ENCODE measurements around the gene WDR74. TPM values are rescaled to one million over a fixed set of nuclear protein-coding genes. Genes with fewer than 3 reads are reported as not detected.
A peak's percentile ranks its signal among the peaks of the same experiment; 100 is the strongest.

Gene WDR74
- total RNA-seq (2014; rRNA removed; shearing (Covaris generic); ENCODE audit: low replicate concordance) = 44.0 and 123 TPM in 2 replicates

DNA sequence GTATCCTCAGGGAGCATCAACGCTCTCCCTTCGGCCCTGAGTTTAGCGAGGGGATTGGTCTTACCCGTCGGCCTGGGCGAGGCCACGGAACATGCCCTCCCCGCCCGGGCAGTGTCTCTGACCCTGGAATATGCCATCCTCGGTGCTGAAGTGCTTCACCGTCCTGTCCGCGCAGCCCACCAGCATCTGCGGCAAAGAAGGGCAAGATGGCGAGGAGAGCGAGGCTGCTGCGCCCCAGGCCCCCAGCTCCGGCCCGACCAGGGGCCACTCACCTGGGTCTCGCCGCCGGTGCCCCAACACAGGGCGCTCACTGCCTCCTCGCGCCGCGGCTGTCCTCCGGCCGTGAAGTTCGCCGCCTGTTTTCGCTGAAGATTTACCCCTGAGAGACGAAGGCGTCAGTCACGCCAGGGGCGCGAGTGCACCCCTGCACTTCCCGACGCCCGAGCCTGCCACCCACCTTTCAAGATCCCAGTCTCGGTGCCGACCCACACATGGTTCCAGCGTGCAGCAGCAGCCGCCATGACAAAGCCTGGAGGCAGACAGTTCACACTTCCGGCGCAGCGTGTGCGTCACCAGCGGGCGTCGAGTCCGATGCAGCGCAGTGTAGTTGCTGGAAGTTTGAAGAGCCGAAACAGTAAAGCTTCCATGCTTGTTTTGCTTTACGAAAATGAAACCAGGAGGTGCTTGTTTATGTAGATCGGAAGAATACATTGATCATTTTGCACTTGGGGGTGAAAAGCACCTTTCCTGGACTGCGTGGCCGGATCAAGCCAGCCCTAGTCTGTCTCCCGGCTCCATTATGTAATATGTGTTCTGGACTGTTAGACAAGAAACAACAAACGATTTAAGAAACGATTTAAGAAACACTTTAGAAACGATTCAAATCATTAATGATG, at the start of gene WDR74:
Gene WDR74 (minus strand): TSS at position 541 of the 896 bp plus-strand sequence. CDS start 20 bp downstream, at position 521.
- H3K9me3 ChIP-seq (ENCODE audit: low read length) = no peaks in the 10 kb centered on the region
- H3K4me2 ChIP-seq (ENCODE audit: low read depth, low read length, poor library complexity, severe bottlenecking) = peak within 1 kb of the TSS; percentile 82
- peak within 1 kb of the TSS; percentile 86 for H3K9ac ChIP-seq (ENCODE audit: low read length)
- no peaks in the 10 kb centered on the region for H3K27me3 ChIP-seq (ENCODE audit: low read length)
- H3K27ac ChIP-seq (ENCODE audit: low read length) = peak within 1 kb of the TSS; percentile 92
- peaks cover 21% of the 10 kb centered on the region; the same call in 1 of the 2 replicates for H3K36me3 ChIP-seq (ENCODE audit: insufficient read depth, low read length)
- H3K79me2 ChIP-seq (ENCODE audit: low read length) = peaks cover 30% of the 10 kb centered on the region
- peaks cover 37% of the 10 kb centered on the region for H3K4me1 ChIP-seq (ENCODE audit: low read length)
- H4K20me1 ChIP-seq (ENCODE audit: insufficient read depth, low read depth, low read length) = no peaks in the 10 kb centered on the region
- peak within 1 kb of the TSS; percentile 97 for H3K4me3 ChIP-seq (ENCODE audit: low read length)
- H2AFZ ChIP-seq (ENCODE audit: low read length) = peak within 1 kb of the TSS; percentile 68; the same call in 1 of the 2 replicates
- DNase-seq = peak; percentile 98
- H3K9me2 ChIP-seq (replicated peaks; ENCODE audit: insufficient read depth, low read length) = no peaks in the 10 kb centered on the region

DNA sequence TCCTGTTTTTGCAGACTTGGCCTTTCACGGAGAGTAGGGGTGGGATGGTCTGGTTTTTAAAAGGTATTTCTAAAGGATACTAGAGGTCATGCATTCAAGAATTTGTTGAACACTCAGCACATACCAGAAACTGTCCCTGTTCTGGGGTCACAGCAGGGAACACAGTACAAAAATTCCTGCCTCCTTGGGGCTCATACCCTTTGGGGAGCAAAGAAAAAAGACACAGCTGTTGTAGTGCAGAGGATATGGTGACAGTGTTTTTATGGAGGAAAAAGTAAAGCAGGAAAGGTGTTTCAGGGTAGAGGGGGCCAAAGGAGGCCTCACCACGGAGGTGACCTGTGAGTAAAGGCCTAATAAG, 49.7 kb upstream of the WDR74 start:
- Histone ChIP-seq H3K27me3 (ENCODE audit: low read length) (no peaks in the 10 kb centered on the region), H3K9me3 (ENCODE audit: low read length) (no peaks in the 10 kb centered on the region), H3K27ac (ENCODE audit: low read length) (no peak overlapping the region), H2AFZ (ENCODE audit: low read length) (no peak overlapping the region), H3K79me2 (ENCODE audit: low read length) (no peaks in the 10 kb centered on the region), H3K4me3 (ENCODE audit: low read length) (no peak overlapping the region), H3K9ac (ENCODE audit: low read length) (no peak overlapping the region), H3K36me3 (ENCODE audit: insufficient read depth, low read length) (peaks cover 30% of the 10 kb centered on the region), H3K4me2 (ENCODE audit: low read depth, low read length, poor library complexity, severe bottlenecking) (no peak overlapping the region), H4K20me1 (ENCODE audit: insufficient read depth, low read depth, low read length) (peaks cover 18% of the 10 kb centered on the region; the same call in 1 of the 2 replicates), H3K9me2 (replicated peaks; ENCODE audit: insufficient read depth, low read length) (no peaks in the 10 kb centered on the region), H3K4me1 (ENCODE audit: low read length) (no peaks in the 10 kb centered on the region)
- DNase-seq = no peak

DNA sequence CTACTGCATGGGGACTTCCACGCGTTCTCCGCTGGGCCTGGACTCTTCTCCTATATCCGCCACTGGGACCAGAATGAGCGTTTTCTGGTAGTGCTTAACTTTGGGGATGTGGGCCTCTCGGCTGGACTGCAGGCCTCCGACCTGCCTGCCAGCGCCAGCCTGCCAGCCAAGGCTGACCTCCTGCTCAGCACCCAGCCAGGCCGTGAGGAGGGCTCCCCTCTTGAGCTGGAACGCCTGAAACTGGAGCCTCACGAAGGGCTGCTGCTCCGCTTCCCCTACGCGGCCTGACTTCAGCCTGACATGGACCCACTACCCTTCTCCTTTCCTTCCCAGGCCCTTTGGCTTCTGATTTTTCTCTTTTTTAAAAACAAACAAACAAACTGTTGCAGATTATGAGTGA, 49.0 kb upstream of the WDR74 start:
- H3K79me2 ChIP-seq (ENCODE audit: low read length) = 0 out of 2 replicates have a peak, but pooled peaks cover under 1% of the 10 kb centered on the region
- H4K20me1 ChIP-seq (ENCODE audit: insufficient read depth, low read depth, low read length) = peaks cover 18% of the 10 kb centered on the region; the same call in 1 of the 2 replicates
- no peak overlapping the region for H3K9ac ChIP-seq (ENCODE audit: low read length)
- DNase-seq = no peak
- no peak overlapping the region for H3K4me2 ChIP-seq (ENCODE audit: low read depth, low read length, poor library complexity, severe bottlenecking)
- no peak overlapping the region for H3K27ac ChIP-seq (ENCODE audit: low read length)
- no peaks in the 10 kb centered on the region for H3K27me3 ChIP-seq (ENCODE audit: low read length)
- H2AFZ ChIP-seq (ENCODE audit: low read length) = no peak overlapping the region
- peaks cover 37% of the 10 kb centered on the region for H3K36me3 ChIP-seq (ENCODE audit: insufficient read depth, low read length)
- H3K4me3 ChIP-seq (ENCODE audit: low read length) = no peak overlapping the region
- no peaks in the 10 kb centered on the region for H3K9me3 ChIP-seq (ENCODE audit: low read length)
- H3K9me2 ChIP-seq (replicated peaks; ENCODE audit: insufficient read depth, low read length) = no peaks in the 10 kb centered on the region
- no peaks in the 10 kb centered on the region for H3K4me1 ChIP-seq (ENCODE audit: low read length)

DNA sequence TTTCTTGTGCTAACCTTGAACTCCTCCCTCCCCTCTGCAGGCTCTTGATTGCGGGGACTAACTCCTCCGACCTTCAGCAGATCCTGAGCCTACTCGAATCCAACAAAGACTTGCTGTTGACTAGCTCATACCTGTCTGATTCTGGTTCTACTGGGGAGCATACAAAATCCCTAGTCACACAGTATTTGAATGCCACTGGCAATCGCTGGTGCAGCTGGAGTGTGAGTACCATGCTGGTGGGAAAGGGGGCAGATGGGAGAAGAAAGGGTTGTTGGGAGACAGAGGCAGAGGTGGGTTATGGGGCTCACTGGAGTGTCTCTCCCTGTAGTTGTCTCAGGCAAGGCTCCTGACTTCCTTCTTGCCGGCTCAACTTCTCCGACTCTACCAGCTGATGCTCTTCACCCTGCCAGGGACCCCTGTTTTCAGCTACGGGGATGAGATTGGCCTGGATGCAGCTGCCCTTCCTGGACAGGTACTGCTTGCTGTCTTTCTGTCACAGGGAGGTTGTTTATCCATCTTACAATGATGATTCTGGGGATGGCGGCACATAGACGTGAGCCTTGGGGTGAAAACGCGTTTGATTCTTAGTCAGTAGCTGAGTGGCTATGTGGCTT, 45.9 kb upstream of the WDR74 start:
- Histone ChIP-seq H3K4me1 (ENCODE audit: low read length) (peaks cover 20% of the 10 kb centered on the region), H3K4me2 (ENCODE audit: low read depth, low read length, poor library complexity, severe bottlenecking) (no peak overlapping the region), H3K27me3 (ENCODE audit: low read length) (no peaks in the 10 kb centered on the region), H3K36me3 (ENCODE audit: insufficient read depth, low read length) (peaks cover 55% of the 10 kb centered on the region), H4K20me1 (ENCODE audit: insufficient read depth, low read depth, low read length) (peaks cover 18% of the 10 kb centered on the region; the same call in 1 of the 2 replicates), H3K9me3 (ENCODE audit: low read length) (no peaks in the 10 kb centered on the region), H3K9ac (ENCODE audit: low read length) (no peak overlapping the region), H3K27ac (ENCODE audit: low read length) (no peak overlapping the region), H2AFZ (ENCODE audit: low read length) (no peak overlapping the region), H3K4me3 (ENCODE audit: low read length) (no peak overlapping the region), H3K79me2 (ENCODE audit: low read length) (peaks cover 19% of the 10 kb centered on the region), H3K9me2 (replicated peaks; ENCODE audit: insufficient read depth, low read length) (no peaks in the 10 kb centered on the region)
- DNase-seq = no peak

DNA sequence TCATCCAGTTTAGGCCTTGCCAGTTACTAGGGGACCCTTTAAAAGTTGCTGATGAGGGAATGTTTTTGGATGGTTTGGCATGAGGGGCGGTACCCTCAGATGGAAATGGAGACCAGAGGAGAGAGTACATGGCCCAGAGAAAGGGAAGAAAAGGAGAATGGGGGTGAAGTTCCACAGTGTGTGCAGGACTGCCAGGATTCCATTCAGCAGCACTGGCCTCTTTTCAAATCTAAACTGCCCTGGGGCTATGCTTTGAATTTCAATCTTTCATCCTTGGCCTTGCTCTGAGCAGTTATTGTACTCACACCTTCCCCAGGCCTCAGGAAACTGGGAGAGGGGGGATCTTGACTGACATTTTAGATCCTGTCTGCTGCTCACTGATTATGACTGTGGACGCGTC, 44.3 kb upstream of the WDR74 start:
- DNase-seq = no peak
- peaks cover 55% of the 10 kb centered on the region for H3K36me3 ChIP-seq (ENCODE audit: insufficient read depth, low read length)
- peaks cover 31% of the 10 kb centered on the region for H3K4me1 ChIP-seq (ENCODE audit: low read length)
- H3K4me3 ChIP-seq (ENCODE audit: low read length) = no peak overlapping the region
- H3K79me2 ChIP-seq (ENCODE audit: low read length) = peaks cover 19% of the 10 kb centered on the region
- no peaks in the 10 kb centered on the region for H3K27me3 ChIP-seq (ENCODE audit: low read length)
- H3K27ac ChIP-seq (ENCODE audit: low read length) = no peak overlapping the region
- H4K20me1 ChIP-seq (ENCODE audit: insufficient read depth, low read depth, low read length) = peaks cover 18% of the 10 kb centered on the region; the same call in 1 of the 2 replicates
- no peaks in the 10 kb centered on the region for H3K9me3 ChIP-seq (ENCODE audit: low read length)
- H2AFZ ChIP-seq (ENCODE audit: low read length) = no peak overlapping the region
- no peak overlapping the region for H3K9ac ChIP-seq (ENCODE audit: low read length)
- no peak overlapping the region for H3K4me2 ChIP-seq (ENCODE audit: low read depth, low read length, poor library complexity, severe bottlenecking)
- no peaks in the 10 kb centered on the region for H3K9me2 ChIP-seq (replicated peaks; ENCODE audit: insufficient read depth, low read length)

DNA sequence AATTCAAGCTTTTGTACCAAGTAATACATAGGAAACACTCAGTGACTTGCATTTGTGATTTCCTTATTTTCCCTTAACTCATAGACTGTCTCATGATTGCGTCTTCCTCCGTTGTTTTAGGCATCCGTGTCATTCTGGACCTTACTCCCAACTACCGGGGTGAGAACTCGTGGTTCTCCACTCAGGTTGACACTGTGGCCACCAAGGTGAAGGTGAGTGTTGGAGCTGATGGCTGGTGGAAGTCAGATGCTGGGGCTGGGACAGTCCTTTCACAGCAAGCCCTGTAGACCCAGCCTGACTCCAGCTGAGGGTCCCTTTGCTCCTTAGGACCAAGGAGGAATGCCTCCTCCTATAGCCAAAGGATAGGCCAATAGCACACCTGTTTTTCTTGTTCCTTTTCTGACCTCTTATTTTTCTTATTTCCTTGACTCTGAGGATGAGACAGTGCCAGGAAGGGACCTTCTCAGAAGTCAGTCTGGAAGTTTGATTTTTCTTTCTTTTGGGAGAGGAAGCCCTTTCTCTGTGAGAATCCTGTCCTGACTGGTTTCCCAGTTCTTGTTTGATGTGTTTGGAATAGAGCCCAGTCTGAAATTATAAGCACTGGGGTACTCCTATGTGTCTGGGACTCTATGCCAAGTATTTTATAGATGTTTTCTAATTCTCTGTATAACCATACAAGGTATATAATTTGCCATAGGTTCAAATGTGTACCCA, 43.6 kb upstream of the WDR74 start:
- H3K4me1 ChIP-seq (ENCODE audit: low read length) = peaks cover 31% of the 10 kb centered on the region
- H3K27me3 ChIP-seq (ENCODE audit: low read length) = no peaks in the 10 kb centered on the region
- H3K27ac ChIP-seq (ENCODE audit: low read length) = no peak overlapping the region; the same call in 1 of the 2 replicates
- no peaks in the 10 kb centered on the region for H3K9me3 ChIP-seq (ENCODE audit: low read length)
- no peak overlapping the region for H3K4me3 ChIP-seq (ENCODE audit: low read length)
- H4K20me1 ChIP-seq (ENCODE audit: insufficient read depth, low read depth, low read length) = peaks cover 15% of the 10 kb centered on the region; the same call in 1 of the 2 replicates
- H3K9me2 ChIP-seq (replicated peaks; ENCODE audit: insufficient read depth, low read length) = no peaks in the 10 kb centered on the region
- no peak overlapping the region for H2AFZ ChIP-seq (ENCODE audit: low read length)
- DNase-seq = peak; percentile 36
- H3K9ac ChIP-seq (ENCODE audit: low read length) = peak overlapping the region; percentile 89; the same call in 1 of the 2 replicates
- H3K79me2 ChIP-seq (ENCODE audit: low read length) = peaks cover 21% of the 10 kb centered on the region
- H3K36me3 ChIP-seq (ENCODE audit: insufficient read depth, low read length) = peaks cover 51% of the 10 kb centered on the region
- H3K4me2 ChIP-seq (ENCODE audit: low read depth, low read length, poor library complexity, severe bottlenecking) = peak overlapping the region; percentile 2

DNA sequence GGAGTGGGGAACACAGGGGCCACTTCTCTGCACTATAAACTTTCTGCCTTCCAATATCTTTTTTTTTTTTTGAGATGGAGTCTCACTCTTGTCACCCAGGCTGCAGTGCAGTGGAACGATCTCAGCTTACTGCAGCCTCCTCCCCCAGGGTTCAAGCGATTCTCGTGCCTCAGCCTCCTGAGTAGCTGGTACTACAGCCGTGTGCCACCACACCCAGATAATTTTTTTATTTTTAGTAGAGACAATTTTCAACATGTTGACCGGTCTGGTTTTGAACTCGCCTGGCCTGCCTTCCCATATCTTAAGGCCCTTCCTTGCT, 43.0 kb upstream of the WDR74 start:
- Histone ChIP-seq H3K4me3 (ENCODE audit: low read length) (peak overlapping the region; percentile 73; the same call in 1 of the 2 replicates), H3K79me2 (ENCODE audit: low read length) (peaks cover 26% of the 10 kb centered on the region), H3K9ac (ENCODE audit: low read length) (peak overlapping the region; percentile 89; the same call in 1 of the 2 replicates), H3K9me2 (replicated peaks; ENCODE audit: insufficient read depth, low read length) (no peaks in the 10 kb centered on the region), H3K9me3 (ENCODE audit: low read length) (no peaks in the 10 kb centered on the region), H3K36me3 (ENCODE audit: insufficient read depth, low read length) (peaks cover 48% of the 10 kb centered on the region), H2AFZ (ENCODE audit: low read length) (no peak overlapping the region), H4K20me1 (ENCODE audit: insufficient read depth, low read depth, low read length) (peaks cover 15% of the 10 kb centered on the region; the same call in 1 of the 2 replicates), H3K27me3 (ENCODE audit: low read length) (no peaks in the 10 kb centered on the region), H3K4me1 (ENCODE audit: low read length) (peaks cover 31% of the 10 kb centered on the region), H3K4me2 (ENCODE audit: low read depth, low read length, poor library complexity, severe bottlenecking) (peak overlapping the region; percentile 96), H3K27ac (ENCODE audit: low read length) (peak overlapping the region; percentile 89)
- no peak for DNase-seq

All from Karpas-422 (cell line).